CD8-positive, alpha-beta memory T cell (primary cell): ENCODE results near the gene MXRA7. TPM values are rescaled to one million over a fixed set of nuclear protein-coding genes. Genes with fewer than 3 reads are reported as not detected.
"Not testable (repeated sequence)": the region's sequence is repeated elsewhere in the genome, so short reads cannot be mapped to it uniquely, and the experiment has no call there.

Experiments used
- CTCF ChIA-PET: fragments of 350-600 bp; sonication (Branson Sonifier 250); formaldehyde crosslinking; loops from one replicate; lab custom pipeline; 2021; ENCODE audit warnings: antibody characterized with exemption; lab: Charles Lee
- POLR2A ChIA-PET: fragments of 350-600 bp; sonication (Branson Sonifier 250); formaldehyde crosslinking; loops from one replicate; lab custom pipeline; 2021; ENCODE audit warnings: antibody characterized with exemption; lab: Charles Lee
- DNase-seq, 5 donors: peaks; one replicate each; pipeline versions ENCODE4 v3.0.0 to v3.0.0-alpha.2; 2020 to 2022; ENCODE audit warnings: mixed read lengths in 1 of 5
- H3K27ac ChIP-seq: one replicate; pipeline ENCODE4 v1.7.0; 2013; ENCODE audit warnings: low read depth, mild to moderate bottlenecking, low read length, moderate library complexity
- H3K27me3 ChIP-seq: 2 replicates; pipeline ENCODE4 v1.7.0; 2013; ENCODE audit warnings: low read length, mild to moderate bottlenecking; ENCODE audit not compliant: insufficient read depth, poor library complexity, severe bottlenecking
- H3K36me3 ChIP-seq: 2 replicates; pipeline ENCODE4 v1.7.0; 2013; ENCODE audit warnings: mild to moderate bottlenecking, low read length, moderate library complexity; ENCODE audit not compliant: insufficient read depth
- H3K4me1 ChIP-seq: 2 replicates; pipeline ENCODE4 v1.7.0; 2013; ENCODE audit warnings: mild to moderate bottlenecking, low read length, moderate library complexity; ENCODE audit not compliant: insufficient read depth
- H3K4me3 ChIP-seq: 2 replicates; pipeline ENCODE4 v1.7.0; 2013; ENCODE audit warnings: mild to moderate bottlenecking, low read length
- H3K9me3 ChIP-seq: 2 replicates; pipeline ENCODE4 v1.7.0; 2013; ENCODE audit warnings: mild to moderate bottlenecking, low read length
- H3K27ac Mint-ChIP-seq, 8 donors: one replicate each; pipeline ENCODE4 v1.8.0; 2020 to 2021; ENCODE audit warnings: mixed read lengths in 8 of 8, mild to moderate bottlenecking in 6 of 8, inconsistent platforms in 3 of 8, moderate library complexity in 3 of 8
- H3K27me3 Mint-ChIP-seq, 2 donors: one replicate each; pipeline ENCODE4 v1.8.0; 2020 to 2021; ENCODE audit warnings: mixed read lengths in 2 of 2, mild to moderate bottlenecking in 1 of 2, moderate library complexity in 1 of 2
- H3K36me3 Mint-ChIP-seq, 3 donors: one replicate each; pipeline ENCODE4 v1.8.0; 2020 to 2021; ENCODE audit warnings: mixed read lengths in 3 of 3, inconsistent platforms in 1 of 3, mild to moderate bottlenecking in 1 of 3
- H3K4me1 Mint-ChIP-seq, 3 donors: one replicate each; pipeline ENCODE4 v1.8.0; 2020 to 2021; ENCODE audit warnings: mixed read lengths in 3 of 3, inconsistent platforms in 1 of 3, mild to moderate bottlenecking in 1 of 3
- H3K4me3 Mint-ChIP-seq, 7 donors: one replicate each; pipeline ENCODE4 v1.8.0; 2020 to 2021; ENCODE audit warnings: mixed read lengths in 7 of 7, mild to moderate bottlenecking in 6 of 7, moderate library complexity in 4 of 7, inconsistent platforms in 2 of 7
- H3K9me3 Mint-ChIP-seq, 5 donors: one replicate each; pipeline ENCODE4 v1.8.0; 2020 to 2022; ENCODE audit warnings: mixed read lengths in 5 of 5, mild to moderate bottlenecking in 3 of 5, moderate library complexity in 2 of 5, inconsistent platforms in 1 of 5
- polyA plus RNA-seq: library from polyadenylated mRNA; unstranded; fragments of 300-500 nt; fragmentation: Illumina TruSeq; gene quantifications from one replicate; pipeline ENCODE4 v1.2.3, GENCODE V29; 2021
- total RNA-seq, 2 experiments: library from RNA; stranded (reverse); gene quantifications; one replicate each; pipeline ENCODE4 v1.2.3, GENCODE V29; 2021

MXRA7 gene
- total and polyA plus RNA-seq, 3 experiments from 2014 or later: 27.1 to 30.6 (median 29.1) TPM

DNA sequence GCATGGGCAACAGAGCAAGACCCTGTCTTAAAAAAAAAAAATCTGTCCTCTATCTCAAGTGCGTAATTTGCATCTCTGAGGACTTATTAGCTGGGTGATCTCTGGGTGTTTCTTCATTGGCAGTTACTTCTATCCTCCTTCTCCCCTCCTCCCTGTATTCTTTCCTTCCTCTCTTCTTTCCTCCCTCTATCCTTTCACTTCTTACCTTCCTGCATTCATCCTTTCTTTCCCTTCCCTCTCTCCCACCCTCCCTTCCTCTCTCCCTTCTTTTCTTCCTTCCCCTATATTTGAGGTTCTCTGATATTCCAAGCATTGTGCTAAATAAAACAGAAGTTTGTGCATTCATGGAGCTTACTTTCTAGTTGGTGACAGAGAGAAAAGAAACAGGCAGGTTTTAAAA is 37.9 kb upstream of the MXRA7 start:
- no peak overlapping the region for H3K27ac ChIP-seq
- Mint-ChIP-seq H3K4me3 (no peak overlapping the region), H3K27ac (peak overlapping the region in 3 of 8 donors; percentile 50 to 70 (median 54)), H3K9me3 (no peaks in the 10 kb centered on the region), H3K4me1 (peaks cover 22 to 48% (median 27%) of the 10 kb centered on the region in 3 donors), H3K27me3 (no peaks in the 10 kb centered on the region), H3K36me3 (peaks cover 0 to 55% (median 15%) of the 10 kb centered on the region in 3 donors)
- no peaks in the 10 kb centered on the region for H3K9me3 ChIP-seq
- DNase-seq: no peak
- H3K27me3 ChIP-seq: no peaks in the 10 kb centered on the region
- H3K36me3 ChIP-seq: peaks cover 19% of the 10 kb centered on the region
- ChIA-PET CTCF (interaction anchor here (0.6 to 0.7 kb wide), 2 partner anchors 10 to 67 kb away, joined by 3 read pairs; no protein-coding TSS in a partner anchor), POLR2A (interaction anchor here (0.7 kb wide), 1 partner anchor 1006 kb away, joined by 7 read pairs; no protein-coding TSS in a partner anchor)
- peaks cover 15% of the 10 kb centered on the region for H3K4me1 ChIP-seq
- H3K4me3 ChIP-seq: no peak overlapping the region

DNA sequence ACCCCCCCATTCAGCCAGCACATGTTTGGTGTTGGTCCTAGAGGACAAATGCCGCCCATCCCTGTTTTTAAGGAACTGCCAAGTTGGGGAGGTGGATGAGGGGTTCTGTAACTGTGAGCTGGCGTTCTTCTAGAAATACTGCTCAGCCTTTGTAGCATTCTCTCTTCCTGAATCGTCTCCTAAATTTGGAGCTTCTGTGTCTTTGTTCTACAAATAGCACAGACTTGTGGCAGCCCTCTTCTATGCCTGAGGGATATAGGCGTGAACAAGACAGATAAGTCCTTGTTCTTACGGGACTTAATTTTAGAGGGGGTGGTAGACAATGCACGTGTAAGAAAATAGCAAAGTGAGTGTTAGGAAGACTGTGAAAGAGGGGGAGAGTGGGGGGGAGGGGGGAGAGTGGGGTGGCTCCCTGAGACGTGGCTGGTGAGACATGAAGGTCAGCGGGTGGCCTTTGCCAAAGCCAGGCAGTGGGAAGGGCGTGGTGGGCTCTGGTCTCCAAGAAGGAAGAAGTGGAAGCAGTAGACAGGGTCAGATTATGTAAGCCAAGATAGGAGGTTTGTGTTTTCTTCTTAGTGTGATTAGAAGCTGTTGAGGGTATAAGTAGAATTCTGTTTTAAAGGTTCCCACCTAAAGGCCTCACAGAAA is 37.1 kb upstream of the MXRA7 start:
- Histone ChIP-seq H3K9me3 (no peaks in the 10 kb centered on the region), H3K27ac (no peak overlapping the region), H3K4me1 (peaks cover 13% of the 10 kb centered on the region), H3K27me3 (no peaks in the 10 kb centered on the region), H3K36me3 (peaks cover 19% of the 10 kb centered on the region), H3K4me3 (no peak overlapping the region)
- ChIA-PET CTCF (no interaction called here), POLR2A (no interaction called here)
- peak overlapping the region in 2 of 8 donors; percentile 23 to 30 for H3K27ac Mint-ChIP-seq
- no peak overlapping the region for H3K4me3 Mint-ChIP-seq
- no peaks in the 10 kb centered on the region for H3K27me3 Mint-ChIP-seq
- H3K4me1 Mint-ChIP-seq: peaks cover 14 to 40% (median 19%) of the 10 kb centered on the region in 3 donors
- H3K9me3 Mint-ChIP-seq: no peaks in the 10 kb centered on the region
- peaks cover 0 to 57% (median 17%) of the 10 kb centered on the region in 3 donors for H3K36me3 Mint-ChIP-seq
- no peak for DNase-seq

DNA sequence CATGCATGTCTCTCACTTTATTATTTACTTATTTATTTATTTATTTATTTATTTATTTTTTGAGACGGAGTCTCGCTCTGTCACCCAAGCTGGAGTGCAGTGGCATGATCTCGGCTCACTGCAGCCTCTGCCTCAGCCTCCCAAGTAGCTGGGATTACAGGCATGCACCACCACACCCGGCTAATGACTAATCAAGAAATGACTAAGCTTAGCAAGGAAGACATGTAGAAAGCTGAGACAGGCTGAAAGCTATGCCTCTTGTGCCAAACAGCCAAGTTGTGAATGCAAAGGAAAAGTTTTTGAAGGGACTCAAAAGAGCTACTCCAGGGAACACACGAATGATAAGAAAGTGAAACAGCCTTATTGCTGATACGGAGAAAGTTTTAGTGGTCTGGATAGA is 35.0 kb upstream of the MXRA7 start:
- Mint-ChIP-seq H3K36me3 (peaks cover 0 to 69% (median 23%) of the 10 kb centered on the region in 3 donors), H3K4me1 (peaks cover 6 to 34% (median 16%) of the 10 kb centered on the region in 3 donors)
- H3K27me3 ChIP-seq, DNase-seq, H3K4me3 Mint-ChIP-seq, H3K27me3 Mint-ChIP-seq, H3K27ac Mint-ChIP-seq, H3K27ac ChIP-seq, H3K4me1 ChIP-seq, H3K9me3 ChIP-seq, POLR2A ChIA-PET, H3K4me3 ChIP-seq, H3K9me3 Mint-ChIP-seq, CTCF ChIA-PET: not testable (repeated sequence)
- H3K36me3 ChIP-seq: peaks cover 26% of the 10 kb centered on the region

DNA sequence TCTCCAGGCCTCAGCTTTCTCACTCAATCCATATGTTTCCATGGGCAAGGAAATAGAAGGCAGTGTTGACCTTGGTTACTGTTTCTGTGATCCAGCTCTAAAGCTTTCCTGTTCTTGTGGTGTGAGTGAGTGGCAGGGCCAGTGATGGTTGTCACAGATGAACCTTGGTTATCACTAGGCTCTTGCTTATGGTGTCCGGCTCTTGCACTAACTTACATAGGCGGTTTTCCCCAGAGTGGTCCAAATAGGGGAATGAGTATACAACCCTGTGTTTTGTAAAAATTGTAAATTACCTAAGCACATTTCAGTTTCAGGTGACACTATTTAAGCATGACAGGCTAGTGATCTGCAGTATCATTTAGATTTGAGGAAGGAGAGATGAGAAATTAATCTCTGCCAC is 34.0 kb upstream of the MXRA7 start:
- H3K4me1 ChIP-seq: peaks cover 6% of the 10 kb centered on the region
- Mint-ChIP-seq H3K9me3 (no peaks in the 10 kb centered on the region), H3K27ac (peak overlapping the region in 1 of 8 donors; percentile 22), H3K36me3 (peaks cover 0 to 70% (median 21%) of the 10 kb centered on the region in 3 donors), H3K4me3 (no peak overlapping the region), H3K4me1 (peaks cover 7 to 38% (median 25%) of the 10 kb centered on the region in 3 donors), H3K27me3 (no peaks in the 10 kb centered on the region)
- H3K27me3 ChIP-seq: no peaks in the 10 kb centered on the region
- POLR2A ChIA-PET: no interaction called here
- no peak overlapping the region for H3K27ac ChIP-seq
- no peaks in the 10 kb centered on the region for H3K9me3 ChIP-seq
- no peak overlapping the region for H3K4me3 ChIP-seq
- CTCF ChIA-PET: no interaction called here
- DNase-seq: no peak
- peaks cover 26% of the 10 kb centered on the region for H3K36me3 ChIP-seq

DNA sequence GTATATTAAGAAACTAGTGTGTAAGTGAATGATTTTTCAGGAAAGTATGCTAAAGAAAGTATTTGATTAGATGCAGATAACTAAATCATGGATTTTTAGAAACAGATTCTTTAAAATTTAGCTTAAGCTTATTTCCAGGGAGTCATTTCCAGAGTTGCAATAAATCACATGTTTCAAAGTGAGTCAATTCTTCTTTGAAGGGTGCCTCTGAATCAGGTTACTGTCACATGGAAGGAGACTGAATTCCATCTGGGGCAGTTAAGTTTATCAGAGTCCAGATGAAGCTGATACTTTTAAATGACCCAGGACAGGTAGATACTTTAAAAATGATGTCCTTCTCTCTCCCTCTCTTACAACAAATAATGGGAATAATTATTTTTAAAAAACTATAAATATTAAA is 32.2 kb upstream of the MXRA7 start:
- peaks cover 26% of the 10 kb centered on the region for H3K36me3 ChIP-seq
- no peaks in the 10 kb centered on the region for H3K9me3 ChIP-seq
- no peaks in the 10 kb centered on the region for H3K27me3 Mint-ChIP-seq
- DNase-seq: no peak
- peaks cover 0 to 68% (median 21%) of the 10 kb centered on the region in 3 donors for H3K36me3 Mint-ChIP-seq
- H3K4me1 ChIP-seq: peaks cover 22% of the 10 kb centered on the region
- no peak overlapping the region for H3K4me3 Mint-ChIP-seq
- no peaks in the 10 kb centered on the region for H3K27me3 ChIP-seq
- H3K27ac ChIP-seq: no peak overlapping the region
- no peak overlapping the region for H3K27ac Mint-ChIP-seq
- no peaks in the 10 kb centered on the region for H3K9me3 Mint-ChIP-seq
- POLR2A ChIA-PET: interaction anchor here (0.5 to 0.6 kb wide), 2 partner anchors 25 to 39 kb away, joined by 3 to 4 read pairs; no protein-coding TSS in a partner anchor
- H3K4me1 Mint-ChIP-seq: peaks cover 20 to 55% (median 43%) of the 10 kb centered on the region in 3 donors
- CTCF ChIA-PET: interaction anchor here (0.8 to 1.0 kb wide), 2 partner anchors 10 to 16 kb away, joined by 3 read pairs; no protein-coding TSS in a partner anchor
- no peak overlapping the region for H3K4me3 ChIP-seq

DNA sequence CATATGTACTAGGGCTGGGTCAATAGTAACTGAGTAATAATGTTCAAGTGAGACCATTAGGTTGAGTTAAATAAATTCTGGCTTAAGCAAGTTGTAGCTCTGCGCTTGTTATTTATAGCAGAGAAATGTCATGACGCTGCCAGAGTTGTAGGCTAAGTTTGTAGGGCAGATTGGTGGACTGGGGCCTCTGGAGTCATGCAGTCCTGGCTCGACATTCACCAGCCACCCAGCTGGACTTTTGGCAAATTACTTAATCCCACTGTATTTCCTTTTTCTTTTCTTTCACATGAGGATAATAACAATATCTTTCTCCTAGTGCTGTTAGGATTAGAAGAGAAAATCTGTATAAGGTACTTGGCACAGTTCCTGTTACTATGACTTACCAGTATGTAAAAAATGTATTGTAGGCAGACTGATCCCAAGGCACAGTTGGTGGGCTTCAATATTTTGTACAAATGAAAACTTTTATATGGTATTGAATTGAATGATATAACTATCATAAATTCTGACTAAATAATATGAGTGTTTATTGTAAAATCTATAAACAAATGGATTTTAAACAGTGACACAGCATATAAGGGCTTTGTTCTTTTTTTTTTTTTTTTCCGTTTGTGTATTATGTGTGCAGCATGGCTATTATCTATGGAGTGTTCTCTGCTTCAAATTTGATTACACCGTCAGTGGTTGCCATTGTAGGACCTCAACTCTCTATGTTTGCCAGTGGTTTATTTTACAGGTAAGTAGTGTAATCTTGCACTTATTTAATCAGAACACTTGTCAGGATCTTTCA is 29.8 kb upstream of the MXRA7 start:
- Mint-ChIP-seq H3K27ac (peak overlapping the region in 2 of 8 donors; percentile 42 to 100), H3K4me3 (peak overlapping the region in 1 of 7 donors; percentile 45), H3K36me3 (peaks cover 6 to 68% (median 23%) of the 10 kb centered on the region in 3 donors), H3K27me3 (no peaks in the 10 kb centered on the region), H3K9me3 (no peaks in the 10 kb centered on the region), H3K4me1 (peaks cover 26 to 50% (median 48%) of the 10 kb centered on the region in 3 donors)
- Histone ChIP-seq H3K36me3 (peaks cover 28% of the 10 kb centered on the region), H3K9me3 (no peaks in the 10 kb centered on the region), H3K4me1 (peaks cover 27% of the 10 kb centered on the region), H3K27me3 (no peaks in the 10 kb centered on the region), H3K27ac (no peak overlapping the region), H3K4me3 (no peak overlapping the region)
- POLR2A ChIA-PET: interaction anchor here (1.0 kb wide), 1 partner anchor 12 kb away, joined by 3 read pairs; no protein-coding TSS in a partner anchor
- DNase-seq: no peak
- CTCF ChIA-PET: interaction anchor here (1.4 to 1.7 kb wide), 2 partner anchors 13 to 32 kb away, joined by 3 to 5 read pairs; no protein-coding TSS in a partner anchor

DNA sequence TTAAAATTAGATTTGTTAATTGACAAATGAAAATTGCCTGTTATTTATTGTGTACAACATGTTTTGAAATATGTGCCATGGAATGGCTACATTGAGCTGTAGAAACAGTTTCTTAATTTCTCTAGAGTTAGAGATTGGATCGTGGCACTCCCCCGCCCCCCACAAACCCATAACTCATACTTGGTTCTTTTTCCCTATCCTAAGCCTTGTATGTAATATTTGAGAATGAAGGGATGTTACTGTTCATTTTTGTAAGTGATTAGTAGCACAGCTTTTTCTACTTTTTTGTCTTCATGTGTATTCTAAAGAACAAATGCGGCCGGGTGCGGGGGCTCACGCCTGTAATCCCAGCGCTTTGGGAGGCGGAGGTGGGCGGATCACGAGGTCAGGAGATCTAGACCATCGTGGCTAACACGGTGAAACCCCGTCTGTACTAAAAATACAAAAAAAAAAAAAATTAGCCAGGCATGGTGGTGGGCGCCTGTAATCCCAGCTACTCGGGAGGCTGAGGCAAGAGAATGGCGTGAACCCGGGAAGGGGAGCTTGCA is 28.9 kb upstream of the MXRA7 start:
- DNase-seq, H3K27ac ChIP-seq, H3K27me3 ChIP-seq, H3K9me3 ChIP-seq, H3K27me3 Mint-ChIP-seq, H3K9me3 Mint-ChIP-seq, H3K4me3 ChIP-seq: not testable (repeated sequence)
- Histone ChIP-seq H3K36me3 (peaks cover 27% of the 10 kb centered on the region), H3K4me1 (peaks cover 36% of the 10 kb centered on the region)
- Mint-ChIP-seq H3K27ac (peak overlapping the region in 3 of 8 donors; percentile 55 to 100 (median 72)), H3K4me3 (peak overlapping the region in 4 of 7 donors; percentile 7 to 68 (median 15)), H3K36me3 (peaks cover 12 to 68% (median 25%) of the 10 kb centered on the region in 3 donors), H3K4me1 (peaks cover 34 to 52% (median 49%) of the 10 kb centered on the region in 3 donors)
- POLR2A ChIA-PET: interaction anchor here (0.7 to 1.0 kb wide), 2 partner anchors 13 to 260 kb away, joined by 3 to 4 read pairs; no protein-coding TSS in a partner anchor
- CTCF ChIA-PET: interaction anchor here (0.8 to 1.7 kb wide), 4 partner anchors 12 to 128 kb away, joined by 3 to 5 read pairs (median 4); partner anchors contain the start of gene MGAT5B
